GM21381 (cell line): ENCODE measurements around the gene SERPINB2.
"Not testable (repeated sequence)": the region's sequence is repeated elsewhere in the genome, so short reads cannot be mapped to it uniquely, and the experiment has no call there.

ENCODE experiments used
- ATAC-seq: cut with Tn5 transposase; IDR thresholded peaks from one replicate; pipeline ENCODE4 v1.9.1; 2021; ENCODE audit warnings: mild to moderate bottlenecking, moderate library complexity; ENCODE audit not compliant: unreplicated experiment

The SERPINB2 gene

DNA sequence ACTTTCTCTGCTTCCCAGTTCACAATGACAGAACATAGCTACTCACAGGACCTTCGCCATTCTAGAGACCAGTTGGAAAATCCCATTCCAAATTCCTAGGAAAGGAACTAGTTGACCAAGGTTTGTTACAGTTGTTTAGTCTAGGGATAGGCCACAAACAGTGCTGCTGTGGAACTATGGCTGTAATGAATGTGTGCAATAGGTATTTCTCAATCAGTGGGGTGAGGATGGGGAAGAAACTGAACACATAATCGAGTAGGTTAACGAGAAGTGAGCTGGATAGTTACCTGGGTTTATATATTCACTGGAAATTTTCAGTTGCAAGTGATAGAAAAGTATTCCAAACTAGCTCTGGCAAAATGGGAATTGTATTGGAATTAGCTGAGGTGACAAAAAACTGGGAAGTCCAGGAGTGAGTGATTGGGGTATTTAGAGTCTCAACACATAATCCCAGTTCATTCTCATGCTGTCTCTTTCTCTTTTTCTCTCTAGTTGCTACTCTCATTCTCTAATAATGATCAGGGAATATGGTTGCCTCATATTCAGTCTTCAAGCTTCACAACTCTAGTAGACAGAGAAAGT is 43.4 kb downstream of the SERPINB2 start:
- no peak for ATAC-seq

DNA sequence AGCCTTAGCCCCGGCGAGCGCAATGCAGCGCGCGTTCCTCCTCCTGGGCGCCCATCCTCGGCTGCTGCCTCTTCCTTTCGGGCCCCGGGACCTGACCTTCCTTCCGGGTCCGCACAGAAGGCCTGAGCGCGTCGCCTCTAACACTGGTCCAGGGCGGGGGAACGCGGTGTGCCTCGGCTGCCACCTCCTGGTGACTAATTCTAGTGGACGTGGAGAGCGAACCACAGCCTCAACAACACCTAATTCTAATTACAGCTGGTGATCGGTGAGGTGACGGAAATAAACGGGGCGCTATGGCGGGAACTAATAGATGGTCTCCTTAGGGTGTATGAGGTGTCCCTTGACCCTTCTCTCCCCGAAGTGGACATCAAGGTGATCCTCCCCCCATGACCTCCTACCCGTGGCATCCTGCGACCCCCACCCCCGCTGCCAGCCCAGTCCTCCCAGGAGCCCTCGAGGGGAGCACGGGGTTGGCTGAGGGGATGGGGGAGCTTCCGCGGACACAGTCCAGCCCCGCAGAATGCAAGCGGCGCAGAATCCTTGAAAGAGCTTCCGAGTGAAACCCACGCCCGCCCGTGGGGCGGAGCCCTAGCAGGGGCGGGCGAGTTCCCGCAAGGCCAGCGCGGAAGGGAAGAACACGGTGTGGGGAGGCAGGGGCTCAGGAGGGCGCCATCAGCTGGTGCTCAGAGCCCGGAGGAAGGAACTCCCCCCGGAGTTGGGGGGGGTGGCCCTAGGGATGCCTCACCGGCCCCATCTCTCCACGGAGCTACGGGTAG is 48.8 kb downstream of the SERPINB2 start:
- ATAC-seq = peak; percentile 99

DNA sequence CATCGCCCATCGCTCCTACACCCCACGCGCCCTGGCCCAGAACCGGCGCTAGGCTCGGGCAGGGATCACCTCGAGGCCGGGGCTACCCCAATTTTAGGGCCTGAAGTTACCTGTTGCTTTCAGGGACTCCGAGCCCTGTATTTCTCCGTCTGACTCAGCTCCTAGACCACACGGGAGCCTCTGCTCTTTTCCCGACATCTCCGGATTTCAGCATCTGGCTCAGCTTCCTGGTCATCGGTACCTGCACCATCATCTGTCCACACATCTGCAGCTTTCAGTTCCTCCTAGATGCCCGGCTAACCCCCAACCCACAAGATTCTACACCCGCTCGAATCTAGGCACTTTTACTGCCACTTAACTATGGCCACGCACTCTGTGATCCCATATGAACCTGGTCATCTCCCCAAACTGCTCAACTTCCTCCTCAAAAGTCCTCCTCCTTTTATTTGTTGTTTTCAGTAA is 49.5 kb downstream of the SERPINB2 start:
- peak; percentile 12 for ATAC-seq

DNA sequence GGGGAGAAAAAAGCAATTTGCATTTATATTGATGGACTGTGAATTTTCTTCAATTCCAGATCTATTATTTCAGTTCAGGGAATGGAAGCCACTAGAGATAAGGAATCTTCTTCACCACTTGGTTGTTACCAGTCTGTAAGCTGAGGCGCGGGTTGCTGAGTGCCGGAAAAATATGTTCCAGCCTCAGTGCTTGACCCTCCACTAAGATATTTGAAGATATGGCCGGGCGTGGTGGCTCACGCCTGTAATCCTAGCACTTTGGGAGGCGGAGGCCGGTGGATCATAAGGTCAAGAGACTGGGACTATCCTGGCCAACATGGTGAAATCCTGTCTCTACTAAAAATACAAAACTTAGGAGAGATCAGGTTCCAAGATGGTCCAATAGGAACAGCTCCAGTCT is 52.5 kb downstream of the SERPINB2 start:
- no peak for ATAC-seq

DNA sequence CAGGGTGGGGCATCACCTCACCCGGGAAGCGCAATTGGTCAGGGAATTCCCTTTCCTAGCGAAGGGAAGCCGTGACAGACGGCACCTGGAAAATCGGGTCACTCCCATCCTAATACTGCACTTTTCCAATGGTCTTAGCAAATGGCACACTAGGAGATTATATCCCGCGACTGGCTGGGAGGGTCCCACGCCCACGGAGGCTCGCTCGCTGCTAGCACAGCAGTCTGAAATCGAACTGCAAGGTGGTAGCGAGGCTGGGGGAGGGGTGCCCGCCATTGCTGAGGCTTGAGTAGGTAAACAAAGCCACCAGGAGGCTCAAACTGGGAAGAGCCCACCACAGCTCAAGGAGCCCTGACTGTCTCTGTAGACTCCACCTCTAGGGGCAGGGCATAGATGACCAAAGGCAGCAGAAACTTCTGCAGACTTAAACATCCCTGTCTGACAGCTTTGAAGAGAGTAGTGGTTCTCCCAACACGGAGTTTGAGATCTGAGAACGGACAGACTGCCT is 53.1 kb downstream of the SERPINB2 start:
- not testable (repeated sequence) for ATAC-seq

DNA sequence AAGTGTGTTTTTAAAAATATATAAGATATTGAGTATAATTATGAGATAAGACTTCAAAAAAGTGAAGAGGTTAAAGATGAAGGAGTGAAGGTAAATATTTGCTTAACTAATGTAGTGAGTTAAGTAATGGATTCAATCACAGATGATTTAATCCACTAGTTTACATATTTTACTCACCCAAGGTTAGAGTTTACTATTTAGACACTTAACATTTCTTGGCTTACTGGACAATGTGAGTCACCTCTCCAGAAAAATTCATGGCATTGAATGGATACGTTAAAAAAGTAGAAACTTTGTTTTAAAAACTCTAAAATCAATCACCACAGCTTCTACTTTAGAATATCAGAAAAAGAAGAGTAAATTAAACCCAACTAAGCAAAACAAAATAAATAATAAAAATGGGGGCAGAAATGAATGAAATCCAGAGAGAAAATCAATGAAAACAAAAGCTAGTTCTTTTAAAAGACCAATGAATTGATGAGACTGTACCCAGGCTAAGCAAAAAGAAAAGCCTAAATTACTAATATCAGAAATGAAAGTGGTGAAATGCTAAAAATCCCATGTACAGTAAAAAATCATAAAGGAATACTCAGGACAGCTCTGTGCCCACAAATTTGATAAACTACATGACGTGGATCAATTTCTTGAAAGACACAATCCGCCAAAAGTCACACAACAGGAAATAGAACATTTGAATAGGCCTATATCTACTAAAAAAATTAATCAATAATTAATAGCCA is 59.7 kb downstream of the SERPINB2 start:
- ATAC-seq = no peak

DNA sequence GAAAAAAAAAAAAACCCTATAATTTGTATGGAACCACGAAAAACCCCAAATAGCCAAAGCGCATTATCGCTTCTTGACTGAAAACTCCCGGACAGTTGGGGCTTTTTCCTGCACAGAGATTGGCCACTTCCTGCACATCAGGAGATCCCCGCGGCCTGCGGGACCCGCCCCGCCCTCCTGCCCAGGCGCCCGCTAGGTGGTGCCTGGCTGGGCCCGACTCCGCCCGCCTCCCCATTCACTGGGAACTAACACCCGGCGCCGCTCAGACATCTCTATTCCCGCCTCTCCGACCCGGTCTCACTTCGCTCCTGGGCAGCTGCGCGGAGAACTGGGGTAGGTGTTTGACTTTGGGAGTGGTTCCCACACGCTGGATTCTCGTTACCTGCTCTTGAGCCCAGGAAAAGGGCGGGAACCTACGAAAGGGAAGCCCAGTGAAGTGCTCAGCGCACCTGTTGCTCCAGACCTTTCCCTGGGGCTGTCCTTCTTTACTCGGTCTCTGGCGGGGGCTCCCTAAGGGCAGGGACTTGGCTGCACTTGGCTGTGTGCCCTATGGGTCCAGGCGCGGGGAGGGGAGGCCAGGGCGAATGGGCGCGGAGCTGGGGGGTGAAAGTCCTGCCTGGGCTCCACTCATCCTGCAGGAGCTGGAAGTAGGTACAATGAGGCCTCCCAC is 61.7 kb downstream of the SERPINB2 start, which contains the start of gene HMSD:
TSS of gene HMSD (plus strand) at position 234 of the 670 bp plus-strand sequence. CDS start 4,155 bp downstream, outside the sequence.
- ATAC-seq = peak; percentile 86

DNA sequence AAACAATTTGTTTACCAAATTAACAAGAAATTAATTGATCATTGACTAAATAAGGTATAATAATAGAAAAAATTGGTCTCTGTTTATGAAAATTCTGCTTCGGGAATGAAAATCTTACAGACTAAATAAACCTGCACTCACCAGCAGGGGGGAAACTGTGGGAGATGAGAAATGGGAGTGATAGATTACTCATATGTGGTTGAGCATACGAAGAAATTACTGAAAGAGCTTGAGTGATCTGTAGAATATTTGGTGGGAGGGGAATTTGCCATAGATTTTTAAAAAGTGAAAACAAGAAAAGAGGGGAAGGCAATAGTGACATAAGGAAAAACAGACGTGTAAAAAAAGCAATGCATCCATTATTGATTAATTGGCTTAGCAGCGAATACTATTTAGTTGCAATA is 63.8 kb downstream of the SERPINB2 start:
- peak; percentile 49 for ATAC-seq
